ENCODE data around the gene CXorf51B. TPM values are rescaled to one million over a fixed set of nuclear protein-coding genes. Genes with fewer than 3 reads are reported as not detected.
"Not testable (repeated sequence)": the region's sequence is repeated elsewhere in the genome, so short reads cannot be mapped to it uniquely, and the experiment has no call there.

The CXorf51B gene
- total RNA-seq = not detected

- intact Hi-C loops (cut with DNase I; ENCODE audit: low total_unique reads); DNase-seq (ENCODE audit: low spot score in 2 of 2); H3K4me1 ChIP-seq; H3K27ac ChIP-seq; H3K4me3 ChIP-seq; H3K36me3 ChIP-seq; H3K27me3 ChIP-seq; H3K9me3 ChIP-seq: not testable (repeated sequence)
These were observed at the start of gene CXorf51B for GRCh38 chrX:146809471-146809870. Gene CXorf51B (plus strand): TSS chrX:146809771. CDS start chrX:146809792, 21 bp downstream.

GRCh38 chrX:146814644-146815043, 5.1 kb downstream of the CXorf51B start, which contains the start of gene CXorf51A:
Gene CXorf51A (minus strand): TSS chrX:146814744. CDS start chrX:146814723, 21 bp downstream.
- intact Hi-C loops (cut with DNase I; ENCODE audit: low total_unique reads); H3K36me3 ChIP-seq; H3K4me3 ChIP-seq; H3K4me1 ChIP-seq; H3K27me3 ChIP-seq; H3K27ac ChIP-seq; H3K9me3 ChIP-seq; DNase-seq (ENCODE audit: low spot score in 2 of 2): not testable (repeated sequence)

GRCh38 chrX:146831994-146832393, 22.4 kb downstream of the CXorf51B start:
- Histone ChIP-seq H3K4me3 (no peak overlapping the region), H3K9me3 (peaks cover 0 to 7% of the 10 kb centered on the region in 2 donors), H3K4me1 (no peaks in the 10 kb centered on the region), H3K36me3 (no peaks in the 10 kb centered on the region), H3K27ac (no peak overlapping the region), H3K27me3 (no peaks in the 10 kb centered on the region)
- TF ChIP-seq CTCF (IDR thresholded peaks at IDR 0.05) (no peak), POLR2A (IDR thresholded peaks at IDR 0.05) (no peak), POLR2AphosphoS5 (IDR thresholded peaks at IDR 0.05) (no peak)
- intact Hi-C loops (cut with DNase I; ENCODE audit: low total_unique reads) = no loop called here
- no peak for DNase-seq (ENCODE audit: low spot score in 2 of 2)

- TF ChIP-seq POLR2A (IDR thresholded peaks at IDR 0.05) (no peak), POLR2AphosphoS5 (IDR thresholded peaks at IDR 0.05) (no peak), CTCF (IDR thresholded peaks at IDR 0.05) (no peak)
- Histone ChIP-seq H3K27me3 (no peaks in the 10 kb centered on the region), H3K27ac (no peak overlapping the region), H3K36me3 (no peaks in the 10 kb centered on the region), H3K9me3 (no peaks in the 10 kb centered on the region), H3K4me3 (no peak overlapping the region), H3K4me1 (no peaks in the 10 kb centered on the region)
- no peak for DNase-seq (ENCODE audit: low spot score in 2 of 2)
- intact Hi-C loops (cut with DNase I; ENCODE audit: low total_unique reads) = no loop called here
These were observed 44.7 kb downstream of the CXorf51B start for GRCh38 chrX:146854281-146854680.

Other genes starting within 250 kb of the CXorf51B start
- gene CXorf51A, start 5.0 kb downstream of the CXorf51B start, total RNA-seq = not detected

Measured in breast epithelium (tissue), 4 donors.